Measurements from ENCODE around the gene IDUA.
"Not testable (repeated sequence)": the region's sequence is repeated elsewhere in the genome, so short reads cannot be mapped to it uniquely, and the experiment has no call there.

Gene IDUA

GRCh38 chr4:1047976-1048772 is 61.3 kb downstream of the IDUA start:
- DNase-seq: no peak

GRCh38 chr4:1048773-1049590 is 62.1 kb downstream of the IDUA start:
- DNase-seq: no peak

- DNase-seq: no peak
These were observed 62.7 kb downstream of the IDUA start for GRCh38 chr4:1049591-1049905.

- DNase-seq: no peak
These were observed 63.8 kb downstream of the IDUA start for GRCh38 chr4:1050486-1051213.

DNA sequence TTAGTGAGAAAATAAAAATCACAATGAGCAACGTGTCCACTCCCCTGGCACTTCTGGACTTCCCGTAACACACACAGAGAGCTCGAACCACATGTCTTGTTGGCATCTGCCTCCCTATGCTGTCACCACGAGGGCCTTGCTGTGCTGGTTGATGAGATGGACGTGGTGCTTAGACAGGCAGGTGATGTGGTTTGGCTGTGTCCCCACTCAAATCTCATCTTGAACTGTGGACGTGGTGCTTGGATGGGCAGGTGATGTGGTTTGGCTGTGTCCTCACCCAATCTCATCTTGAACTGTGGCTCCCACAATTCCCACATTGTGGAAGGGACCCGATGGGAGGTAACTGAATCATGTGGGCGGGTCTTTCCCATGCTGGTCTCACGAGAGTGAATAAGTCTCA is 64.6 kb downstream of the IDUA start:
- DNase-seq: no peak

GRCh38 chr4:1052231-1052671 is 65.4 kb downstream of the IDUA start:
- no peak for DNase-seq

DNA sequence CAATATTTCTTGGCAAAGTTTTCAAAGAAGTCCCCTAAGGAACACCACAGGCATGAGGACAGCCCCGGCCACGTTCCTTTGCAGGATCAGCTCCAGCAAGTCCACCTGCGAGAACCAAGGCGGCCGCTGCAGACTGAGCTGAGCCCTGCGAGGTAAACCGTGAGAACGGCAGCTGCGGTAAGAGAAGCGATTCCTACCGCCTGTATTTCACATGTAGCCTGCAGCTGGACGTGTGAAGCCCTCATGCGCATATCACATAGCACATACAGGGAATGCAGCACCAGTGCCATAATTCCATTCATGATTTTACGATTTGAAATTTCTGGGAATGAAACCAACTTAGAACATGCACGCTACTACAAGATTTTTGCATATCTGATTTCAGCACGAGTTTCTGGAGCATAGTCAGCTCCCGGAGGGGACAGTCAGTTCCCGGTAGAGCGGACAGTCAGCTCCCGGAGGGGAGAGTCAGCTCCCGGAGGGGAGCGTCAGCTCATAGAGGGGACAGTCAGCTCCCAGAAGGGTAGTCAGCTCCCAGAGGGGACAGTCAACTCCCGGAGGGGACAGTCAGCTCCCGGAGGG is 66.3 kb downstream of the IDUA start:
- DNase-seq: no peak

DNA sequence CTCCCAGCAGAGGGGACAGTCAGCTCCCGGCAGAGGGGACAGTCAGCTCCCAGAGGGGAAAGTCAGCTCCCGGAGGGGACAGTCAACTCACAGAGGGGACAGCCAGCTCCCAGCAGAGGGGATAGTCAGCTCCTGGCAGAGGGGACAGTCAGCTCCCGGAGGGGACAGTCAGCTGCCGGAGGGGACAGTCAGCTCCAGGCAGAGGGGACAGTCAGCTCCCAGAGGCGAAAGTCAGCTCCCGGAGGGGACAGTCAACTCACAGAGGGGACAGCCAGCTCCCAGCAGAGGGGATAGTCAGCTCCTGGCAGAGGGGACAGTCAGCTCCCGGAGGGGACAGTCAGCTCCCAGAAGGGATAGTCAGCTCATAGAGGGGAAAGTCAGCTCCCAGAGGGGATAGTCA is 67.0 kb downstream of the IDUA start:
- DNase-seq: not testable (repeated sequence)
